ENCODE data around the gene CDHR4. TPM values are rescaled to one million over a fixed set of nuclear protein-coding genes. Genes with fewer than 3 reads are reported as not detected.

CDHR4 gene
- total RNA-seq, 1 experiment from 2014 or later = not detected

DNA sequence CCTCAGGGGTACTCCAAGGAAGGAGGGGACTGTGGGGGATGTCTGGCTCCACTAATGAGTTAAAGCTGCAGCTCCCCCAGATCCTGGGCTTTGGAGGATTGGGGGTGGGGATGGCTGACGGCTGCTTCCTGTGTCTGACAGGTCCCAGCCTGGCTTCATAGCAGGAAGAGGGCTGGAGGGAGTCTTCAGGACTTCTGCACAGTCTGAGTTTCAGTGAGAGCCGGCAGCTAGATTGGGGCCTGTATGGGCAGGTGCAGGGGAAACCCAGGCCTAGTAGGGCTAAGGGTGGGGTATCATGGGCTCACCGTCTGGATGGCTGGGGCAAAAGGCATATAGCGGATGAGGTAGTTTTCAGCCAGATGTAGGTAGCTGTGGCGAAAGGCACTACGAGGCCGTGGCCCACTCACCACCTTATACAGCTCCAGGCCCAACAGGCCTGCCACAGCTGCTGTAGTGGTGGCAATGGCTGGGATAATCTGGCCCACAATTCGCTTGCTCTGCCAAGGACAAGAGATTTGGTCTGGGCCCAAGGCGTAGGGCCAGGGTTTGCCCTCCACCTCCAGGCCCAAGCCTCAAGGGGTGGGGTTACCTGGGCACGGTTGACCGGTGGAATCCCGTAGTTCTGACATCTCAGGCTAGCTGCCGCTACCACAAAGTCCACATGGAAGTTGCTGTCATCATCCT lies 7.9 kb upstream of the CDHR4 start:
- no peaks in the 10 kb centered on the region for H3K9me3 ChIP-seq (ENCODE audit: control insufficient read depth, low read depth, low read length)
- no peak overlapping the region for H3K14ac ChIP-seq (ENCODE audit: insufficient read depth, low read length)
- peak overlapping the region in 1 of 3 experiments; percentile 62; a peak in 1 of 7 replicates for H3K27ac Mint-ChIP-seq
- H3K9ac ChIP-seq (ENCODE audit: extremely low read depth, insufficient read length, low read length) = no peak overlapping the region
- H3K4me1 Mint-ChIP-seq = peaks cover 21 to 28% of the 10 kb centered on the region in 2 experiments
- no peaks in the 10 kb centered on the region; the same call in 1 of the 2 replicates for H3K27me3 ChIP-seq (ENCODE audit: insufficient read depth, low read length)
- H2BK20ac ChIP-seq (ENCODE audit: low read depth, low read length, poor library complexity, severe bottlenecking) = no peak overlapping the region
- no peak overlapping the region for H4K8ac ChIP-seq (replicated peaks; ENCODE audit: insufficient read length, low read depth, low read length)
- H3K36me3 Mint-ChIP-seq (ENCODE audit: insufficient read depth in 1 of 3, low read depth in 3 of 3) = no peaks in the 10 kb centered on the region
- H4K91ac ChIP-seq (ENCODE audit: insufficient read length, low read depth, low read length) = no peak overlapping the region
- H3K27me3 Mint-ChIP-seq (ENCODE audit: low read depth) = peaks cover 23% of the 10 kb centered on the region
- no peak overlapping the region for H2AFZ ChIP-seq (ENCODE audit: low read length)
- H3T11ph ChIP-seq (ENCODE audit: low read length) = no peak overlapping the region
- no peaks in the 10 kb centered on the region for H3K9me3 Mint-ChIP-seq
- no peak overlapping the region for H3K56ac ChIP-seq (ENCODE audit: insufficient read length, low read depth, low read length)
- no peak overlapping the region for H3K23ac ChIP-seq (ENCODE audit: insufficient read length, low read depth, low read length)
- no peak overlapping the region for H2BK12ac ChIP-seq (ENCODE audit: insufficient read length, low read depth, low read length)
- no peak overlapping the region for H2BK5ac ChIP-seq (ENCODE audit: insufficient read length, low read length)
- H2BK15ac ChIP-seq (ENCODE audit: low read depth, low read length) = no peak overlapping the region
- H3K4me1 ChIP-seq (ENCODE audit: insufficient read depth, low read length) = peaks cover 8% of the 10 kb centered on the region; the same call in 1 of the 2 replicates
- no peak overlapping the region for H3K4me2 ChIP-seq (ENCODE audit: insufficient read depth, insufficient read length, low read length)
- H3K18ac ChIP-seq (ENCODE audit: insufficient read length, low read depth, low read length) = no peak overlapping the region
- no peak overlapping the region for H3K4ac ChIP-seq (ENCODE audit: low read depth, low read length)
- no peaks in the 10 kb centered on the region for H4K20me1 ChIP-seq (ENCODE audit: control insufficient read depth, insufficient read depth, insufficient read length)
- peaks cover 11% of the 10 kb centered on the region for H3K23me2 ChIP-seq (ENCODE audit: insufficient read length, low read depth, low read length, poor library complexity, severe bottlenecking)
- H3K79me2 ChIP-seq (ENCODE audit: insufficient read depth, low read length) = no peaks in the 10 kb centered on the region
- TF ChIP-seq, protein P1, sequence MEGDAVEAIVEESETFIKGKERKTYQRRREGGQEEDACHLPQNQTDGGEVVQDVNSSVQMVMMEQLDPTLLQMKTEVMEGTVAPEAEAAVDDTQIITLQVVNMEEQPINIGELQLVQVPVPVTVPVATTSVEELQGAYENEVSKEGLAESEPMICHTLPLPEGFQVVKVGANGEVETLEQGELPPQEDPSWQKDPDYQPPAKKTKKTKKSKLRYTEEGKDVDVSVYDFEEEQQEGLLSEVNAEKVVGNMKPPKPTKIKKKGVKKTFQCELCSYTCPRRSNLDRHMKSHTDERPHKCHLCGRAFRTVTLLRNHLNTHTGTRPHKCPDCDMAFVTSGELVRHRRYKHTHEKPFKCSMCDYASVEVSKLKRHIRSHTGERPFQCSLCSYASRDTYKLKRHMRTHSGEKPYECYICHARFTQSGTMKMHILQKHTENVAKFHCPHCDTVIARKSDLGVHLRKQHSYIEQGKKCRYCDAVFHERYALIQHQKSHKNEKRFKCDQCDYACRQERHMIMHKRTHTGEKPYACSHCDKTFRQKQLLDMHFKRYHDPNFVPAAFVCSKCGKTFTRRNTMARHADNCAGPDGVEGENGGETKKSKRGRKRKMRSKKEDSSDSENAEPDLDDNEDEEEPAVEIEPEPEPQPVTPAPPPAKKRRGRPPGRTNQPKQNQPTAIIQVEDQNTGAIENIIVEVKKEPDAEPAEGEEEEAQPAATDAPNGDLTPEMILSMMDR (conservative IDR thresholded peaks at IDR 0.05) = no peak
- no peak overlapping the region for H3K4me3 Mint-ChIP-seq
- H3K27ac ChIP-seq (ENCODE audit: insufficient read length, low read depth, low read length) = no peak overlapping the region
- WGBS (ENCODE audit: extremely low coverage, insufficient read length, low lambda C conversion rate) = no CpG with 5 or more reads among the region's 13 CpGs
- H2AK5ac ChIP-seq (ENCODE audit: insufficient read length, low read length) = no peak overlapping the region
- DNase-seq = no peak
- H4K5ac ChIP-seq (ENCODE audit: insufficient read length, low read depth, low read length) = no peak overlapping the region
- no peak overlapping the region for H2BK120ac ChIP-seq (ENCODE audit: low read depth, low read length, poor library complexity, severe bottlenecking)
- no peaks in the 10 kb centered on the region for H3K79me1 ChIP-seq (ENCODE audit: insufficient read depth, low read depth, low read length, poor library complexity, severe bottlenecking)

All from H9 (cell line).